Measurements from ENCODE around the gene CEP112.

GRCh38 chr17:65723431-65724151, 468.3 kb downstream of the CEP112 start:
- TF ChIP-seq CTCF (IDR thresholded peaks at IDR 0.05) (no peak), POLR2A (IDR thresholded peaks at IDR 0.05) (no peak), POLR2AphosphoS5 (IDR thresholded peaks at IDR 0.05) (no peak), EP300 (IDR thresholded peaks at IDR 0.05; ENCODE audit: low read depth) (no peak)
